OCI-LY3 (cell line): ENCODE results near the gene COL12A1.

Experiments used
- H2AFZ ChIP-seq: fragments of 200-600, 300-600 bp; shearing (Covaris generic); 2 replicates; pipeline ENCODE4 v1.6.0; 2014; ENCODE audit warnings: antibody characterized with exemption, low read depth, low read length
- H3K27ac ChIP-seq: fragments of 200-600, 300-600 bp; sonication (generic); 2 replicates; pipeline ENCODE4 v1.5.1; 2014; ENCODE audit warnings: mild to moderate bottlenecking, low read length, moderate library complexity, mixed read lengths
- H3K27me3 ChIP-seq: fragments of 200-600, 300-600 bp; sonication (generic); 2 replicates; pipeline ENCODE4 v1.6.1; 2014; ENCODE audit warnings: low read depth, low read length, mixed read lengths
- H3K36me3 ChIP-seq: fragments of 200-600, 300-600 bp; sonication (generic); replicated peaks from 2 replicates; pipeline ENCODE3; 2014; ENCODE audit warnings: low read depth, low read length, mixed read lengths
- H3K4me1 ChIP-seq: fragments of 300-600, 200-600 bp; sonication (generic); 2 replicates; pipeline ENCODE4 v1.6.1; 2014; ENCODE audit warnings: low read length, mixed read lengths
- H3K4me2 ChIP-seq: fragments of 200-600, 300-600 bp; sonication (generic); 2 replicates; pipeline ENCODE4 v1.6.1; 2014; ENCODE audit warnings: low read length, mixed read lengths
- H3K4me3 ChIP-seq: fragments of 300-600, 200-600 bp; sonication (generic); 2 replicates; pipeline ENCODE4 v1.5.1; 2014; ENCODE audit warnings: antibody characterized with exemption, mild to moderate bottlenecking, low read length, moderate library complexity
- H3K79me2 ChIP-seq: fragments of 300-600, 200-600 bp; shearing (Covaris generic); 2 replicates; pipeline ENCODE4 v1.6.1; 2014; ENCODE audit warnings: mild to moderate bottlenecking, low read length, mixed read lengths
- H3K9ac ChIP-seq: fragments of 300-600, 200-600 bp; shearing (Covaris generic); 2 replicates; pipeline ENCODE4 v1.6.0; 2014; ENCODE audit warnings: mild to moderate bottlenecking, low read length, moderate library complexity
- H3K9me3 ChIP-seq: fragments of 200-600, 300-600 bp; shearing (Covaris generic); 2 replicates; pipeline ENCODE4 v1.6.1; 2014; ENCODE audit warnings: low read length, mixed read lengths; ENCODE audit not compliant: insufficient read depth
- H4K20me1 ChIP-seq: fragments of 200-600, 300-600 bp; sonication (generic); 2 replicates; pipeline ENCODE4 v1.6.1; 2016; ENCODE audit warnings: low read length, mixed read lengths; ENCODE audit not compliant: insufficient read depth
- CTCF ChIP-seq: fragments of 200-600, 300-600 bp; sonication (generic); IDR thresholded peaks from 2 replicates; pipeline ENCODE4 v1.5.1; 2014; ENCODE audit warnings: antibody characterized with exemption, low read length, low read depth
- EZH2phosphoT487 ChIP-seq: fragments of 200-600 bp; shearing (Covaris generic); IDR thresholded peaks from 2 replicates; pipeline ENCODE4 v1.6.1; 2018; ENCODE audit warnings: antibody characterized with exemption, mixed run types, low read depth

The COL12A1 gene

GRCh38 chr6:75144386-75144785 is 61.5 kb downstream of the COL12A1 start:
- H2AFZ ChIP-seq: no peak overlapping the region
- peaks cover 8% of the 10 kb centered on the region for H3K36me3 ChIP-seq
- H3K4me2 ChIP-seq: no peak overlapping the region
- no peak overlapping the region for H3K9ac ChIP-seq
- no peaks in the 10 kb centered on the region for H4K20me1 ChIP-seq
- H3K4me1 ChIP-seq: peaks cover 16% of the 10 kb centered on the region
- no peaks in the 10 kb centered on the region for H3K79me2 ChIP-seq
- H3K27me3 ChIP-seq: no peaks in the 10 kb centered on the region
- no peak overlapping the region for H3K4me3 ChIP-seq
- H3K9me3 ChIP-seq: peaks cover 14% of the 10 kb centered on the region
- no peak overlapping the region for H3K27ac ChIP-seq
- no peak for TF ChIP-seq EZH2phosphoT487
- no peak for TF ChIP-seq CTCF

- no peak overlapping the region for H2AFZ ChIP-seq
- no peak overlapping the region for H3K9ac ChIP-seq
- no peaks in the 10 kb centered on the region for H4K20me1 ChIP-seq
- peaks cover 2% of the 10 kb centered on the region for H3K36me3 ChIP-seq
- H3K79me2 ChIP-seq: no peaks in the 10 kb centered on the region
- peaks cover 15% of the 10 kb centered on the region for H3K4me1 ChIP-seq
- H3K9me3 ChIP-seq: peaks cover 5% of the 10 kb centered on the region; the same call in 1 of the 2 replicates
- H3K27ac ChIP-seq: no peak overlapping the region
- no peak overlapping the region for H3K4me3 ChIP-seq
- TF ChIP-seq CTCF: no peak
- no peak for TF ChIP-seq EZH2phosphoT487
- no peaks in the 10 kb centered on the region for H3K27me3 ChIP-seq
- H3K4me2 ChIP-seq: no peak overlapping the region
Measured at GRCh38 chr6:75143191-75143590, 62.7 kb downstream of the COL12A1 start.

GRCh38 chr6:75142721-75143120 is 63.1 kb downstream of the COL12A1 start:
- no peaks in the 10 kb centered on the region for H3K36me3 ChIP-seq
- no peaks in the 10 kb centered on the region for H3K27me3 ChIP-seq
- no peaks in the 10 kb centered on the region for H4K20me1 ChIP-seq
- TF ChIP-seq CTCF: no peak
- TF ChIP-seq EZH2phosphoT487: no peak
- peaks cover 10% of the 10 kb centered on the region for H3K4me1 ChIP-seq
- H3K27ac ChIP-seq: no peak overlapping the region
- peaks cover under 1% of the 10 kb centered on the region; the same call in 1 of the 2 replicates for H3K9me3 ChIP-seq
- H3K79me2 ChIP-seq: no peaks in the 10 kb centered on the region
- H3K4me3 ChIP-seq: no peak overlapping the region
- no peak overlapping the region for H3K4me2 ChIP-seq
- no peak overlapping the region for H3K9ac ChIP-seq
- H2AFZ ChIP-seq: no peak overlapping the region

DNA sequence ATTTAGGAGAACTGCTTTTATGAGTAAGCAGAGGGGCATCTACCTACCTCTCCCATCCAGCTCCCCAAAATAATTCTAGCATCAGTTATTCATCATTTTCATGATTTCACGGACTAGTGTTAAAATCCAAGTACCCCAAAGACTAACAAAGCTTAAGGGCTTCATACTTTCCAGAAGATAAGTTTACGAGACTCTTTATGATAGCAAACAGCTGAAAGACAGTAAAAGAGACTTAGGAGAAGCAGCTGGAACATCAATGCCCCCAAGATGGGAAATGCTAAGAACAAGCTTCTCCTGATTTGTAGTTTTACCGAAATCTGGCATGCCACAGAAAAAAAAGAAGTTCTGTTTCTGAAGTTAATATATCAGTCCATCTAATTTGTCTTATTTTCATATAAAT is 70.0 kb downstream of the COL12A1 start:
- H3K4me2 ChIP-seq: no peak overlapping the region
- H3K9me3 ChIP-seq: no peaks in the 10 kb centered on the region
- H3K27ac ChIP-seq: no peak overlapping the region

More for the DNA sequence above, 70.0 kb downstream of the COL12A1 start:
- TF ChIP-seq EZH2phosphoT487 (no peak), CTCF (no peak)
- Histone ChIP-seq H3K4me3 (no peak overlapping the region), H2AFZ (no peak overlapping the region), H3K9ac (no peak overlapping the region), H3K79me2 (no peaks in the 10 kb centered on the region), H3K4me1 (no peaks in the 10 kb centered on the region), H3K36me3 (no peaks in the 10 kb centered on the region), H4K20me1 (no peaks in the 10 kb centered on the region), H3K27me3 (no peaks in the 10 kb centered on the region)
